NCI-H2029 treated with DMSO at 0.1 percent for 48 hours (cell line): ENCODE results near the gene KIZ.
A peak's percentile ranks its signal among the peaks of the same experiment; 100 is the strongest.
"Not testable (repeated sequence)": the region's sequence is repeated elsewhere in the genome, so short reads cannot be mapped to it uniquely, and the experiment has no call there.

ENCODE experiments used
- DNase-seq: peaks from one replicate; lab custom pipeline; 2025; lab: John Stamatoyannopoulos, UW

KIZ gene

GRCh38 chr20:21137078-21137477 is 11.2 kb downstream of the KIZ start:
- DNase-seq: peak; percentile 74

- no peak for DNase-seq
Observed at GRCh38 chr20:21139881-21140566, 14.1 kb downstream of the KIZ start.

- DNase-seq: no peak
Observed at GRCh38 chr20:21141825-21142224, 15.9 kb downstream of the KIZ start.

- DNase-seq: no peak
Observed at GRCh38 chr20:21143194-21143890, 17.5 kb downstream of the KIZ start.

- no peak for DNase-seq
Observed at GRCh38 chr20:21145424-21145823, 19.5 kb downstream of the KIZ start.

- DNase-seq: no peak
Observed at GRCh38 chr20:21146215-21146614, 20.3 kb downstream of the KIZ start.

GRCh38 chr20:21147593-21147992 is 21.7 kb downstream of the KIZ start:
- no peak for DNase-seq

- DNase-seq: no peak
Observed at GRCh38 chr20:21149344-21149743, 23.5 kb downstream of the KIZ start.

- no peak for DNase-seq
Observed at GRCh38 chr20:21151791-21152190, 25.9 kb downstream of the KIZ start.

GRCh38 chr20:21154692-21155091 is 28.8 kb downstream of the KIZ start:
- DNase-seq: no peak

GRCh38 chr20:21155268-21155667 is 29.4 kb downstream of the KIZ start:
- no peak for DNase-seq

GRCh38 chr20:21156266-21156665 is 30.4 kb downstream of the KIZ start:
- no peak for DNase-seq

- DNase-seq: no peak
Observed at GRCh38 chr20:21157006-21157405, 31.1 kb downstream of the KIZ start.

GRCh38 chr20:21159658-21160380 is 33.9 kb downstream of the KIZ start:
- DNase-seq: no peak

- DNase-seq: no peak
Observed at GRCh38 chr20:21161926-21162325, 36.0 kb downstream of the KIZ start.

GRCh38 chr20:21162631-21163030 is 36.7 kb downstream of the KIZ start:
- DNase-seq: no peak

- DNase-seq: no peak
Observed at GRCh38 chr20:21166801-21167200, 40.9 kb downstream of the KIZ start.

GRCh38 chr20:21167261-21167660 is 41.4 kb downstream of the KIZ start:
- no peak for DNase-seq

- not testable (repeated sequence) for DNase-seq
Observed at GRCh38 chr20:21168061-21168460, 42.2 kb downstream of the KIZ start.

GRCh38 chr20:21172626-21173025 is 46.7 kb downstream of the KIZ start:
- DNase-seq: no peak

- no peak for DNase-seq
Observed at GRCh38 chr20:21173485-21173884, 47.6 kb downstream of the KIZ start.

GRCh38 chr20:21174516-21175239 is 48.8 kb downstream of the KIZ start:
- no peak for DNase-seq
